Fibroblast of peridontal ligament (primary cell): ENCODE measurements around the gene F2RL3.
"Not testable (repeated sequence)": the region's sequence is repeated elsewhere in the genome, so short reads cannot be mapped to it uniquely, and the experiment has no call there.

Source experiments
- DNase-seq: peaks from one replicate; pipeline ENCODE4 v3.0.0-alpha.2; 2010; ENCODE audit errors: extremely low read depth

F2RL3 gene

DNA sequence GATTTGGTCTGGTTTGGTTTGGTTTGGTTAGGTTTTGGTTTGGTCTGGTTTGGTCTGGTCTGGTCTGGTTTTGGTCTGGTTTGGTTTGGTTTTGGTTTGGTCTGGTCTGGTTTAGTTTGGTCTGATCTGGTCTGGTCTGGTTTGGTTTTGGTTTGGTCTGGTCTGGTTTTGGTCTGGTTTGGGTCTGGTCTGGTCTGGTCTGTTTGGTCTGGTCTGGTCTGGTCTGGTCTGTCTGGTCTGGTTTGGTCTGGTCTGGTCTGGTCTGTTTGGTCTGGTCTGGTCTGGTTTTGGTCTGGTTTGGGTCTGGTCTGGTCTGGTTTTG lies 13.9 kb upstream of the F2RL3 start:
- DNase-seq = not testable (repeated sequence)

- no peak for DNase-seq
Observed at GRCh38 chr19:16875584-16876555, 12.9 kb upstream of the F2RL3 start.

DNA sequence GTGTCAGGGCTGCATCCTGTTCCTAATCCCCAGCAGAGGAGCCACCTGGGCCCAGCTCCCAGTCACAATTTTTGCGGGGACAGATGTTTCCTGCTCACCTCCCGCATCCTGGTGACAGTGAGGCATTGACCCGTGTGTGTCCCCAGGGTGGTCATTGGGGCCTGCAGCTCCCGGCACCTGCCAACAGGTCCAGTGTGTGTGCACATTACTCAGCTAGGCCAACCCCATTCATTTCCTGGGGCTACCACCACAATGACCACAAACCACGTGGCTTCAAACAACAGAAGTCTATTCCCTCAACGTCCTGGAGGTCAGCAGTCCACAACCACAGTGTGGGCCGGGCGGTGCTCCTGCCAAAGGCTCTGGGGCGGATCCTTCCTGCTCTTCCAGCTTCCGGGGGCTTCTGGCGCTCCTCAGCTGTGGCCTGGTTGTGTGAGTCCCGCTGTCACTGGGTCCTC lies 11.9 kb upstream of the F2RL3 start:
- no peak for DNase-seq

- no peak for DNase-seq
Observed at GRCh38 chr19:16877581-16877980, 11.2 kb upstream of the F2RL3 start.

GRCh38 chr19:16878181-16878965 lies 10.4 kb upstream of the F2RL3 start:
- DNase-seq = no peak

DNA sequence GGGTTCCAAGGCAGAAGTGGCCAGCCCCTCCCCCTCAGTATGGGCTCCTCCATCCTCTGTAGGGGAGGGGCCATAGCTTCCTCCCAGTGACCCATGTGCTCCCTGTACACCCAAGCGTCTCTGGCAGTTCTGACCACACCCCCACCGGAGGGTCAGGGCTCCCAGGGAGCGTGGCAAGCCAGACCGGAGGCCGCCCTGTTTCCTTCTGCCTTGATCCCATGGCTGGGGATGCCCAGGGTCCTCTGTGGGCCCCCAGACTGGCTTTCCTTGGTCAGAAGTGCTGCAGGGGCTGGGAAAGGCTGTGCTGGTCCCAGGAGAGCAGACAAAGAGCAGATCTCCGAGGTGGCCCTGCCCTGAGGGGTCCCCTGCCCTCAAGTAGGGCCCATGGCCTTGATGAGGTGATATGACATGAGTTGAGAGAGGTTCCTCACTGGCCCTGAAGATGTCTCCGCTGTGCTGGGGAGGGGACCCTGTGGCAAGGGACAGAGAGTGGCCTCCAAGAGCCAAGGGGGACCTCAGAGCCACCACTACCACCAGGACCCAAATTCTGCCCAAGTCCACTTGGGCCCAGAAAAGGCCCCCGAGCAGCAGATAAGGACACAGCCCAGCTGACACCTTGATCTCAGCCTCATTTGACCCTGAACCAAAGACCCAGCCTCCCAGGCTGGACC lies 7.8 kb upstream of the F2RL3 start:
- no peak for DNase-seq

DNA sequence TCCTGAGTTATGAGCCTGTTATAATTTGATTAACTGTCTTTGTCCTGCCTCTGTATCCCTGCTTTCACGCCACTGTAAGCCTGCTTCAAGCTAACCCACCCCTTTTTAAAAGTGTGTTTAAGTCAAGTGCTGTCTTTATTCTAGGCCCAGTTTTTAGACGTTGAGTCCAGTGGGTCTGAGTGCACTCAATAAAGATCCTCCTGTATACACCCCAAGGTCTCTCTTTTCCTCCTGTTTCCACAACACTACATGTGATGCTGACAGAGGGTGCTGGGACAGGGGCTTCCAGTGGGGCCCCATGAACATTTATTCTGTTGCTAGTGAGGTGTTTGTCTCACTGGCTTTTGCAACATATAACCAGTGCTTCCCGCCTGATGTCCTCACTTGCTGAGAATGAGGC lies 6.7 kb upstream of the F2RL3 start:
- DNase-seq = no peak

GRCh38 chr19:16883522-16883921 lies 5.3 kb upstream of the F2RL3 start:
- DNase-seq = no peak

DNA sequence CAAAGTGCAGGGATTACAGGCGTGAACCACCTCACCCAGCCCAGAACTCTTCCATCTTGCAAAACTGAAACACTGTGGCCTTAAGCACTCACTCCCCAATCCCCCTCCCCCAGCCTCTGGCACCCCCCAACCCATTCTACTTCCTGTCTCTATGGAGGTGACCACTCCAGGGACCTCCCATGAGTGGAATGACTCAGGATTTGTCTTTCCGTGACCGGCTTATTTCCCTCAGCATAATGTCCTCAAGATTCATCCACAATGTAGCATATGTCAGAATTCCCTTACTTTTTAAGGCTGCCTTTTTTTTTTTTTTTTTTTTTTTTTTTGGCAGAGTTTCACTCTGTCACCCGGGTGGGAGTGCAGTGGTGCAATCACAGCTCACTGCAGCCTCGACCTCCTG lies 3.6 kb upstream of the F2RL3 start:
- no peak for DNase-seq

GRCh38 chr19:16886305-16886880 lies 2.4 kb upstream of the F2RL3 start:
- peak; percentile 16 for DNase-seq

- no peak for DNase-seq
Observed at GRCh38 chr19:16887353-16888265, 1.2 kb upstream of the F2RL3 start.

- no peak for DNase-seq
Observed at GRCh38 chr19:16889366-16889882, 625 bp downstream of the F2RL3 start.

GRCh38 chr19:16889883-16890460 lies 1.2 kb downstream of the F2RL3 start:
- DNase-seq = no peak

DNA sequence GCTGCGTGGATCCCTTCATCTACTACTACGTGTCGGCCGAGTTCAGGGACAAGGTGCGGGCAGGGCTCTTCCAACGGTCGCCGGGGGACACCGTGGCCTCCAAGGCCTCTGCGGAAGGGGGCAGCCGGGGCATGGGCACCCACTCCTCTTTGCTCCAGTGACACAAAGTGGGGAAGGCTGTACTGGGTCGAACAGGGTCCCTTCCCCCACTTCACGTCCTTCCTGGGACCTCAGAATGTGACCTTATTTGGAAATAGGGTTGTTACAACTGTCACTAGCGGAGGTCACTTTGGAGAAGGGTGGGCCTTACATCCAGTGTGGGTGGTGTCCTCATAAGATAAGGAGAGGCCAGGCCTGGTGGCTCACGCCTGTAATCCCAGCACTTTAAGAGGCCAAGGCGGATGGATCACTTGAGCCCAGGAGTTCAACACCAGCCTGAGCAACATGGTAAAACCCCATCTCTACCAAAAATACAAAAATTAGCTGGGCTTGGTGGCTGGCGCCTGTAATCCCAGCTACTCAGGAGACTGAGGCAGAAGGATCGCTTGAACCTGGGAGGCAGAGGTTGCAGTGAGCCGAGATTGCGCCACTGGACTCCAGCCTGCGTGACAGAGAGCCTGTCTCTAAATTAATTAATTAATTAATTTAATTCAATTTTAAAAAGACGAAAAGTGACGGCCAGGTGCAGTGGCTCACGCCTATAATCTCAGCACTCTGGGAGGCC lies 1.8 kb downstream of the F2RL3 start:
- DNase-seq = no peak

GRCh38 chr19:16891696-16892382 lies 3.0 kb downstream of the F2RL3 start:
- no peak for DNase-seq

DNA sequence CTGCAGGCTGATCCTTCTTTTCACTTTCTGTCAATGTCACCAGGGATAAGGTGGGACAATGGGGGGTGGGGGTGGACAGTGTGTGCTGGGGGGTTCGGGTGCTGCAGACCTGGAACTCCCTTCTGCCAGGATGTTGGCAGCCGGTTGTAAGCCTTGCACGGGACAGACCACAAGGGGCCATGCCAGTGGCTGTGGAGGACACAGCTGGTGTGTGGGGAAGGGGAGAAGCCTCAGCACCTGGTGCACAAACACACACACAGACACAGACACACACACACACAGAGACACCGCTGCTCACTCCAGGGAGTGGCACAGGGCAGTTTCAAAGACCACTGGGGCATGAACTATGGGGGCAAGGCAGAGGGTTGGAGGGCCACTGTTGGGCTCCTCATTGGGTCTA lies 3.6 kb downstream of the F2RL3 start:
- no peak for DNase-seq

- DNase-seq = no peak
Observed at GRCh38 chr19:16892868-16893685, 4.3 kb downstream of the F2RL3 start.

GRCh38 chr19:16893686-16893989 lies 4.8 kb downstream of the F2RL3 start:
- DNase-seq = no peak
